Hepatocyte (in vitro differentiated cells): ENCODE measurements around the gene TET2. TPM values are rescaled to one million over a fixed set of nuclear protein-coding genes. Genes with fewer than 3 reads are reported as not detected.
A peak's percentile ranks its signal among the peaks of the same experiment; 100 is the strongest.

Source experiments
- DNase-seq: peaks from one replicate; pipeline ENCODE4 v3.0.0-alpha.2; 2016; ENCODE audit warnings: low spot score
- H2AFZ ChIP-seq: fragments of 200-600 bp; sonication (generic); 2 replicates; pipeline ENCODE4 v1.6.0; 2016; ENCODE audit warnings: antibody characterized with exemption, mild to moderate bottlenecking
- H3K27ac ChIP-seq: fragments of 200-600 bp; sonication (generic); 2 replicates; pipeline ENCODE4 v1.5.1; 2016; ENCODE audit warnings: mild to moderate bottlenecking
- H3K27me3 ChIP-seq: fragments of 200-600 bp; sonication (generic); 2 replicates; pipeline ENCODE4 v1.6.1; 2016
- H3K36me3 ChIP-seq: fragments of 200-600 bp; sonication (generic); replicated peaks from 2 replicates; pipeline ENCODE4 v1.5.1; 2016; ENCODE audit warnings: low read depth; ENCODE audit not compliant: insufficient read depth
- H3K4me1 ChIP-seq: fragments of 200-600 bp; sonication (generic); 2 replicates; pipeline ENCODE4 v1.5.1; 2016; ENCODE audit warnings: mild to moderate bottlenecking, moderate library complexity; ENCODE audit not compliant: insufficient read depth
- H3K4me2 ChIP-seq: fragments of 200-600 bp; sonication (generic); 2 replicates; pipeline ENCODE4 v1.6.0; 2016
- H3K4me3 ChIP-seq: fragments of 200-600 bp; sonication (generic); 2 replicates; pipeline ENCODE4 v1.5.1; 2016; ENCODE audit warnings: mild to moderate bottlenecking
- H3K79me2 ChIP-seq: fragments of 200-600 bp; sonication (generic); 2 replicates; pipeline ENCODE4 v1.6.0; 2017; ENCODE audit warnings: mild to moderate bottlenecking
- H3K9me2 ChIP-seq: fragments of 200-600 bp; sonication (generic); replicated peaks from 2 replicates; pipeline ENCODE4 v1.6.0; 2017; ENCODE audit warnings: mild to moderate bottlenecking; ENCODE audit not compliant: insufficient read depth
- H3K9me3 ChIP-seq: fragments of 200-600 bp; sonication (generic); 2 replicates; pipeline ENCODE4 v1.5.1; 2016; ENCODE audit warnings: low read depth, mild to moderate bottlenecking
- H4K20me1 ChIP-seq: fragments of 200-600 bp; sonication (generic); 2 replicates; pipeline ENCODE4 v1.6.0; 2016; ENCODE audit warnings: mild to moderate bottlenecking; ENCODE audit not compliant: insufficient read depth, poor library complexity, severe bottlenecking
- EZH2 ChIP-seq: fragments of 200-600 bp; sonication (generic); IDR thresholded peaks from 2 replicates; pipeline ENCODE4 v1.6.1; 2016; ENCODE audit warnings: antibody characterized with exemption, mild to moderate bottlenecking, borderline replicate concordance
- EZH2phosphoT487 ChIP-seq: fragments of 200-600 bp; sonication (generic); IDR thresholded peaks from one replicate; pipeline ENCODE4 v1.6.1; 2018; ENCODE audit warnings: antibody characterized with exemption, mild to moderate bottlenecking, low read depth, moderate library complexity; ENCODE audit not compliant: unreplicated experiment, severe bottlenecking
- WGBS: methylation state at CpG from one replicate; pipeline ENCODE4 v1.1.6; 2016; ENCODE audit warnings: low lambda C conversion rate; ENCODE audit errors: missing lambda C conversion rate; 5-methylcytosine and 5-hydroxymethylcytosine counted together
- polyA plus RNA-seq: library from polyadenylated mRNA; unstranded; fragments of >200 nt; fragmentation: Nextera tagmentation; extraction: Ambion mirVana; gene quantifications from 2 replicates; pipeline ENCODE4 v1.2.1, GENCODE V29; 2016
- total RNA-seq: library from RNA; depleted of rRNA; stranded (reverse); fragments of >200 nt; gene quantifications from 2 replicates; pipeline ENCODE4 v1.2.3, GENCODE V29; 2014
- TF ChIP-seq, protein P1 (sequence below): fragments of 200-600 bp; sonication (generic); IDR thresholded peaks from 2 replicates; pipeline ENCODE4 v1.5.1; 2016; ENCODE audit warnings: antibody characterized with exemption, mild to moderate bottlenecking; ENCODE audit not compliant: poor library complexity

TET2 gene
- total and polyA plus RNA-seq, 2 experiments from 2014 or later = 5.5 to 15.5 TPM

DNA sequence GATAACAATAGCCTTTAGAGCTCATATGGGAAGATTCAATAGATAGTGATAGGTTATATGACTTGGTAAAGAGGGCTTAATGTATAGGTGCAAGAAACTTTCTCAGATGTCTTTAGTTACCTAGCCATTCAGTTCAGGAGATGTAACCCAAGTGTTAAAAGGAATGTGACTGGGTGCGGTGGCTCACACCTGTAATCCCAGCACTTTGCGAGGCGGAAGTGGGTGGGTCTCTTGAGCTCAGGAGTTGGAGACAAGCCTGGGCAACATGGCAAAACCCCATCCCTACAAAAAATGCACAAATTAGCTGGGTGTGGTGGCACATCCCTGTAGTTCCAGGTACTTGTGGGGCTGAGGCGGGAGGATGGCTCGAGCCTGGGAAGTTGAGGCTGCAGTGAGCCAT is 7.9 kb downstream of the TET2 start:
- Histone ChIP-seq H3K27ac (no peak overlapping the region), H3K4me3 (no peak overlapping the region), H3K9me2 (no peaks in the 10 kb centered on the region), H3K27me3 (no peaks in the 10 kb centered on the region), H4K20me1 (peaks cover 67% of the 10 kb centered on the region), H3K4me2 (no peak overlapping the region), H3K9me3 (no peaks in the 10 kb centered on the region), H2AFZ (no peak overlapping the region), H3K4me1 (peaks cover 1% of the 10 kb centered on the region), H3K36me3 (no peaks in the 10 kb centered on the region), H3K79me2 (peaks cover 100% of the 10 kb centered on the region)
- DNase-seq = no peak
- 93% methylated on average over 5 of the region's 5 CpGs for WGBS
- no peak for TF ChIP-seq EZH2phosphoT487
- TF ChIP-seq, protein P1, sequence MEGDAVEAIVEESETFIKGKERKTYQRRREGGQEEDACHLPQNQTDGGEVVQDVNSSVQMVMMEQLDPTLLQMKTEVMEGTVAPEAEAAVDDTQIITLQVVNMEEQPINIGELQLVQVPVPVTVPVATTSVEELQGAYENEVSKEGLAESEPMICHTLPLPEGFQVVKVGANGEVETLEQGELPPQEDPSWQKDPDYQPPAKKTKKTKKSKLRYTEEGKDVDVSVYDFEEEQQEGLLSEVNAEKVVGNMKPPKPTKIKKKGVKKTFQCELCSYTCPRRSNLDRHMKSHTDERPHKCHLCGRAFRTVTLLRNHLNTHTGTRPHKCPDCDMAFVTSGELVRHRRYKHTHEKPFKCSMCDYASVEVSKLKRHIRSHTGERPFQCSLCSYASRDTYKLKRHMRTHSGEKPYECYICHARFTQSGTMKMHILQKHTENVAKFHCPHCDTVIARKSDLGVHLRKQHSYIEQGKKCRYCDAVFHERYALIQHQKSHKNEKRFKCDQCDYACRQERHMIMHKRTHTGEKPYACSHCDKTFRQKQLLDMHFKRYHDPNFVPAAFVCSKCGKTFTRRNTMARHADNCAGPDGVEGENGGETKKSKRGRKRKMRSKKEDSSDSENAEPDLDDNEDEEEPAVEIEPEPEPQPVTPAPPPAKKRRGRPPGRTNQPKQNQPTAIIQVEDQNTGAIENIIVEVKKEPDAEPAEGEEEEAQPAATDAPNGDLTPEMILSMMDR = no peak
- TF ChIP-seq EZH2 = no peak

DNA sequence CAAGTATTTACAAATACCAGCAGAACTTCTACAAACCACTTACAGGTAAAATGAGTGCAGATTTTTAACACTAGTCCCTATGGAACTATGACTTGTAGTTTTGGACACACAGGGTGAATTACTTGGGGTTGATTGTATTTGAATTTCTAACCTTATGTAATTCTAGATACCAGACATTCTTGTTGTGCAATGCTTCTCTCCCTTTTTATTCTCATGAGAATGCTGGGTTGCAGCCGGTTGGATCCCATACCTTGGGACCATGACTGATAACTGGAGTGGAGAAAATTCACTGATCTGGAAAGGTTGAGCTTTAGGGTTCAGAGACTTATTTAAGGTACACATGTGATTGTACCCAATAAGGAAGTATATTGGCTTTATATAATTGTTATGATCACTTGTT is 8.8 kb downstream of the TET2 start:
- 81% methylated on average over 1 of the region's 1 CpG for WGBS
- H4K20me1 ChIP-seq = peaks cover 66% of the 10 kb centered on the region

DNA sequence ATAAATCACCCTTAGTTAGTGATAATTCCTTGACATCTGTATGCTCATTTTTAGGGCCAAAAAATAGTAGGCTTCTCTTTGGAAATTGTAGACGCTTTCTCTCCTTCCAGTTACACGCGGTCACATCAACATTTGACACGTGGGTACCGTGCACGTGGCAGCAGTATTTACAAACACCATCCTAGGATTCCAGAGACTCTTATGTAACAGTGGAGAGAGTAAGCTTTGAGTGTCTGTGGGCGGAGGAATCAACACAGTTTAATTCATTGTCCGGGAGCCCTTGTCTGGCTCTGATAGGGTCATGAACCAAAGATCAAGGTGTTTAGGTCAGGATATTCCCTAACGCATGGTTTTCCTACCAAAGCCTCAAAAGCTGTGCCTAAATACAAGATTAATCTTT is 12.2 kb downstream of the TET2 start:
- H3K79me2 ChIP-seq = peaks cover 100% of the 10 kb centered on the region
- H3K36me3 ChIP-seq = no peaks in the 10 kb centered on the region
- H3K27ac ChIP-seq = no peak overlapping the region
- peaks cover 70% of the 10 kb centered on the region for H4K20me1 ChIP-seq
- DNase-seq = peak; percentile 68
- H3K4me2 ChIP-seq = peak overlapping the region; percentile 75
- TF ChIP-seq EZH2 (no peak), EZH2phosphoT487 (no peak)
- TF ChIP-seq, protein P1 = no peak
- no peaks in the 10 kb centered on the region for H3K27me3 ChIP-seq
- peak overlapping the region; percentile 10 for H3K4me3 ChIP-seq
- H3K9me3 ChIP-seq = no peaks in the 10 kb centered on the region
- H2AFZ ChIP-seq = no peak overlapping the region
- no peaks in the 10 kb centered on the region for H3K4me1 ChIP-seq
- 17% methylated on average over 9 of the region's 9 CpGs for WGBS
- H3K9me2 ChIP-seq = no peaks in the 10 kb centered on the region

More for the DNA sequence above, 8.8 kb downstream of the TET2 start:
- no peaks in the 10 kb centered on the region for H3K9me3 ChIP-seq
- H3K36me3 ChIP-seq = no peaks in the 10 kb centered on the region
- H3K4me3 ChIP-seq = no peak overlapping the region
- no peak overlapping the region for H3K27ac ChIP-seq
- TF ChIP-seq EZH2 (no peak), EZH2phosphoT487 (no peak)
- TF ChIP-seq, protein P1 = no peak
- no peak overlapping the region for H3K4me2 ChIP-seq
- no peak overlapping the region for H2AFZ ChIP-seq
- H3K9me2 ChIP-seq = no peaks in the 10 kb centered on the region
- no peak for DNase-seq
- no peaks in the 10 kb centered on the region for H3K27me3 ChIP-seq
- H3K79me2 ChIP-seq = peaks cover 100% of the 10 kb centered on the region
- no peaks in the 10 kb centered on the region for H3K4me1 ChIP-seq
